ENCODE measurements around the gene EIF2AK2.

EIF2AK2 gene

DNA sequence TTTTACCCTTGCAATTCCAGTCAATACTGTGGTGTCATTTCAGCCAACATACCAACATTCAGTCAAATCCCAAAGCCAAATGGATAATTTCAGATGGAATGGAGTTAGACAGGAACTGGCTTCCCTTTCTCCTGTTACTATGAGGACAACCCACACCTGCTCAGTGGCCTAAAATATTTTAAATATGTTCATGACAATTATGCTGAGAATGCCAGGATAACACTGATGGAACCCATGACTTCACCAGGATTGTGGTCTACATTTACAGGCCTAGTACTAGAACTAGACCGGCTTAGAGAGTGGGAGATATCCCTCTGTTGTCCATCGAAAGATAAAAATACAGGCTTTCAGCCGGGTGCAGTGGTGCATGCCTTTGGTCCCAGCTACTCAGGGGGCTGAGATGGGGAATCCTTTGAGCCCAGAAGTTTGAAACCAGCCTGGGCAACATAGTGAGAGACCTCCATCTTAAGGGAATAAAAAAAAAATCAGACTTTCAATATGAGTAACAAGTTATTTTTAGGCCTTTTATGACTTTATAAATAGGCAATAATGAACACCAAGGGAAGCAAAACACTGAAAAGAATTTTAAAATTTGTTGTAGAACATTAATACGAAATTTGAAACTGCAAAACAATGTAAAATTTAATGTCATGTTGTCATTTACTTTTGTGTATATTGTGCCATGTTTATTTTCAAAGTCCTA, 58.2 kb downstream of the EIF2AK2 start:
- DNase-seq: no peak

DNA sequence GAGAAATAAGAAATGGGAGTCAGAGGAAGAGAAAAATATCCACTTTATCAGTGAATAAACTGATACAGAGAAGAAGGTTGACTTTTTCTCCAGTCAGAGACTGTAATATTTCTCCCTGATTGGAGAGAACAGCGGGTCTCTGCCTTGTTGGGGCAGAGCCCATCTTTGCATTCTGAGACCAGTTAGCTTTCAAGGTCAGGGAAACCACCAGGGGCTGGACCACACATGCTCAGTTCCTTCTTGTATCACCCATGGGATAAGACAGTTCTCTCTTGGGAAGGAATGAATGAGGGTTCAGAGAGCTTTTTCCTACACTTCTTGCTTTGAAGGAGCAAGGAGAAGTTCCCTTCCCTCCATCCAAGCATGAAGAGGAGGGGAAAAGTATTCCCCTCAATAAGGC, 60.2 kb downstream of the EIF2AK2 start:
- DNase-seq: no peak

DNA sequence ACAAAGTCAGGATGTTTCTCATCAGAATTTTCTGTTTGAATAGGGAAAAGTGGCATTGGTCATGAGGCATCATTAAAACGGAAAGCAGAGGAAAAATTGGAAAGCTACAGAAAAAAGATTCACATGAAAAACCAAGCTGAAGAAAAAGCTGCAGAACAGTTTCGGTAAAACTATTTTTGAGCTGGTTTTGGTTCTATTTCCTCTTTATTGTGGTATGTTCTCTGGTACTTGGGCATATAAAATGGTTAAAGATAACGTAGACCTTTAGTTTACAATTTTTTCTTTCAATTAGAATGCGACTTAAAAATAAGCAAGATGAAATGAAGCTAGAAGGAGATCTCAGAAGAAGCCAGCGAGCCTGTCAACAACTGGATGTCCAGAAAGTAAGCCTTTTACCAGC, 64.9 kb downstream of the EIF2AK2 start:
- DNase-seq: no peak

DNA sequence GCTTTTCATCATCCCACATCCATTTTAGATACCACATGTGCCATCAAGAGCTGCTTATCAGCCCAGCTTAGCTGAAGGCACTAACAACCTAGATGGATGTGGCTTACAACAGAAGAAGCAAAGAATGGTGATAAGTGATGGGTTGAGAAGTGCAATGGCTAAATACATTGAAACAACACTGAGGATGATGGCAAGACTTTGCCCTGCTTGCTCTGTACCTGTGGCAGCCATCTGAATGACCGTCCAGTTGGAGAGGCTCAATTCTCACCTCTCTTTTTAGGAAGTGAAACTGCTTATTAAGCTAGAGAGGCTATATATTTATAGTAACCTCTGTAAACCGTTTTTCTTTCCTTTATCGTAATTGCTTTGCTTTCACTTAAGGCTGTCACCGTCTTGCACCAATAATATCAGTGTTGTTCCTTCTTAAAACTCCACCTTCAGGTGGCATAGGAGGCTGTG, 66.7 kb downstream of the EIF2AK2 start:
- DNase-seq: no peak

DNA sequence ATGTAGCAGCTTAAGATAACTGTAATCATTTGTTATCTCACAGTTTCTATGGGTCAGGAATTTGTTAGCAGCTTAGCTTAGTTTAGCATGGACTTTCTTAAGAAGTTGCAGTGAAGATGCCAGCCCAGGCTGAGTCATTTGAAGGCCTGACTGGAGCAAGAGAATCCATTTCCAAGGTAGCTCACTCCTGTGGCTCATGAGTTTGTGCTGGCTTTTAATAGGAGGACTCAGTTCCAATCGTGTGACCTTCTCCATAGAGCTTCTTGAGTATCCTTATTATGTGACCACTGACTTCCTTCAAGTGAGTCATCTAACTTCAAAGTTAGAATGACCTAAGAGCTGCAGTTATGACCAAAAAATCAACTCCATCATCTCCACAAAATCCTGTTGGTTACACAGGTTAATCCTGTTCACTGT, 71.0 kb downstream of the EIF2AK2 start:
- DNase-seq: no peak

DNA sequence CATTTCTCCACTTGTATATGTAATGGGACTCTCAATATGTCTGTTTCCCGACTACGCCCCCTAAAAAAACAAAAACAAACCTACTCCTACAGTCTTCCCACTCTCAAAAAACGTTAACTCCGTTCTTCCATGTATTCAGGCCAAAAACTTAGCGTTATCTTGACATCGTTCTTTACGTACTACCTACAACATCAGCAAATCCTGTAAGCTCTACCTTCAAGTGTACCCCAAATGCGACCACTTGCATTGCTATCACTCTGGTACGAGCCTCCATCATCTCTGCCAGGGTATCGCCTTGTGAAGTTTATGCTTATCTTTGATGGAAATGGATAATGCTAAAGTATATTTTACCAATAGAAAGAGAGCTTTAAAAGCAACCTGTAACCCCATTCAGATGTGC, 72.0 kb downstream of the EIF2AK2 start:
- DNase-seq: no peak

DNA sequence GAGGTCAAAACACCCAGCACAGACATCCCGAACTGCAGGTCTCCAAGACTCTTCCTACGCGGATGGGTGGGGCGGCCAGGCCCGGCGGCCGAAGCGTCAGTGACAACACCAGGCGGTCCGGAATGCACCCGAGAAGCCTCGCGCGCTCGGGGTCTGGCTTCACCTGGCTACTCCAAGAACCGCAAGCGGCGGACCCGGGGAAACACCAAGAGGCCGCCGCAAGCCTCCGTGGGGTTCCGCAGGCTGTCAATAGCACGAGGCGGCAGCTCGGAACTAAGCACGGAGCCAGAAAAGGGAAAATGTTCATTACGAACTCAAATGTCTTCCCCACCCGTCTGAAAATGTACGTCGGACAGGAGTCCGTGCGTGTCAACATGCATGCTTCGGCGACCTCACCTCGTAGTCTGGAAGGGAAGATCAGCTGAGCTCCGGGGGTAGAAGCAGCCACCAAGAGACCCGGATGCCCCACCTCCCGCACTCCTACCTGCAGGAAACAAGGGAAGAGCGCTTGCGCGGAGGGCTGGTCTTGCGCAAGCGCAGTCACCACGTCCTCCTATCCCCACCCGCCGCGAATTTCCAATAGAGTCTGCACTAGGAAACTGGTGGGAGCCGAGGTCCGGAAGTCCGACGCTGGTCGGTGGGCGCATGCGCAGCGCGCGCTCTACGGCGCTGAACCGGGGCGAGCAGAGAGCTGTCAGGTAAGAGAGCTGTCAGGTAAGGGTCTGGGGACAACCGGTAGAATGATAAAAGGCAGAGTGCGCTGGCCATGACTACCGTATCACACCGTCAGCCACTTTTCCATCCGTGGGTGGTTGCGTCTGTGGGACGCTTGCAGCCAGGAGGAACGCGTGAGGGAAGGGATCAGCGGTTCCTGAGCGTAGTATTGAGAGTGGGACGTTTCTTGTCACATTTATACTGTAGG, 72.6 kb downstream of the EIF2AK2 start, which contains the start of the genes GPATCH11 and HEATR5B:
GPATCH11 (plus strand) TSS at position 646 of the 922 bp plus-strand sequence. CDS start 3,864 bp downstream, outside the sequence.
HEATR5B (minus strand) TSS at position 500 of the 922 bp plus-strand sequence. CDS start 958 bp downstream, outside the sequence.
- peak; percentile 89 for DNase-seq

DNA sequence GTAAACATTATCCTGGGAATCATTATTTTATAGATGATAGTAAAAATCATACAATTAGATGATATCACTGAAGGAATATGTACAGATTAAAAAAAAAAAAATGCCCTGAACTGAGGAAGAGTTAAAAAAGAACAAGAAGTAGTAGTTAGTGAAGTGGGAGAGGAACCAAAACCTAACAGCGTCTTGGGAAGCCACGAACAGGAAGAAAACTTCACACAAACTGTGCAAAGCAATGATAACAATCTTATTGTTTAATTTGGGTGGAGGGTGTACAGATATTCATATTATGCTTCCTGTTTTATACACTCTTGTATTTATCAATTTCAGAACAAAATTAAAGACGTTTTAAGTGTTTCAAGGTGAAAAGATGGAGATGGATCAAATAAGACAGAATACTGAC, 76.1 kb downstream of the EIF2AK2 start:
- no peak for DNase-seq

DNA sequence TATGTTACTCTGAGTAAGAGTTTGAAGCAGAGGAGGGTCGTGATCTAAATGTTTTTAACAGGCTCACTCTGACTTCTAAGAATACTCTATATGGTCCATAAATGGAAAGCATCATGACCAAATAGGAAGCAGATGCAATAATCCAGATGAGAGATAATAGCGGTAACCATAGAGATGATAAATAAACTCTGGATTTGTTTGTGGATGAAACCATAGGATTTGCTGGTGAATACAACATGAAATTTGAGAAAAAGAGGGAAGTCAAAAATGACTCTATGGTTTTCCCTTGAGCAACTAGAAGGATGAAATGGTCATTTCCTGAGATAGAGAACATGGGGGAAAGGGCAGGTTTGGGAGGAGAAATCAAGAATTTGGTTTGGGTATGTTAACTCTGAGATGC, 76.5 kb downstream of the EIF2AK2 start:
- DNase-seq: no peak

DNA sequence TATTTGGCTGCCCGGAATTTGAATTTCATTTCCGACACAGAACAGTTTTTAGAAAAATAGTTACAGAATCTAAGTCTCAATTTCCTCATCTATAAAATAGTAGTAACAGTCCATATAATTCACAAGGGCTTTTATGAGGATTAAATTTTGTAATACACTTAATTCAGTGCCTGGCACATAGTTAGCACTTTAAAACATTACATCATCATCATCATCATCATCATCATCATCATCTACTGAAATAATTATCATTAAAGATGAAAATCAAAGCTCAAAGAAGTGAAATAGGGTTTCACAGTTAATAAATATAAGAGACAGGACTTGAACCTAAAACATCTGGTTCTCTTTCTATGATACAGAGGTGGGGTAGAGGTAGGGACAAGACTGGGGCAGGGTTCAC, 85.8 kb downstream of the EIF2AK2 start:
- DNase-seq: no peak

DNA sequence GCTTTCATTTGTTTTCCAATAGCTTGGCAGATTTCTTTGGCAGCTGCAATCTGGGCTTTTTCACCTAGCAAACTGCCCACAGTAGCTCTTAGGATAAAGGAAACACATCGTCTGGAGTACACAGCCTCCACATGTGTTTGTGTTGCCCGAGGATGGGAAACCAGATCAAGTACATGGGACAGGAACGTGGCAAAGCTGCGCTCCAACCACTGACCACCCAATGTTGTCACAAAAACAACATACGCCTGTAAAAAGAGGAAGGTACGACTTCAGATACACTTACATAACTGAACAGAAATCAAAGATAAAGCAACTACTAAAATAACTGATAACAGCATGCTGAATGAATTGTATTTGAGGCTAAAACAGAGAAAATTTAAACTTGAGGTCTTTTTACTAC, 88.1 kb downstream of the EIF2AK2 start:
- no peak for DNase-seq

DNA sequence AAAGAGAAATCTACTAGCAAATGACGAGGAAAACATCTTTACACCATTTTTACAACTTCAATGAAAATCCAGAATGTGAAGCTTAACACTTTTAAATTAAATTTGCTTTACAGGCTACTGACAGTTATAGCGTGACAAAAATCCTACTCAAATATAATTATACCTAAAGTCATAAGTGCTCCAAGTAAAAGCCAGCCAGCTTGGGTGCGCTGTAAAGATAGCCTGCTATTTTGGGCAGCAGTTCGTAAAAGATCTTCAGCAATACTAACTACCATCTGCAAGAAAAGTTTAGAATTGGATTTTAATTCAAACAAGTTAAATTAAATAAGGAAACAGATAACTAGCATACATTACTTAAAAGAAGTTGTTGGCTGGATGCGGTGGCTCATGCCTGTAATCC, 95.0 kb downstream of the EIF2AK2 start:
- no peak for DNase-seq

DNA sequence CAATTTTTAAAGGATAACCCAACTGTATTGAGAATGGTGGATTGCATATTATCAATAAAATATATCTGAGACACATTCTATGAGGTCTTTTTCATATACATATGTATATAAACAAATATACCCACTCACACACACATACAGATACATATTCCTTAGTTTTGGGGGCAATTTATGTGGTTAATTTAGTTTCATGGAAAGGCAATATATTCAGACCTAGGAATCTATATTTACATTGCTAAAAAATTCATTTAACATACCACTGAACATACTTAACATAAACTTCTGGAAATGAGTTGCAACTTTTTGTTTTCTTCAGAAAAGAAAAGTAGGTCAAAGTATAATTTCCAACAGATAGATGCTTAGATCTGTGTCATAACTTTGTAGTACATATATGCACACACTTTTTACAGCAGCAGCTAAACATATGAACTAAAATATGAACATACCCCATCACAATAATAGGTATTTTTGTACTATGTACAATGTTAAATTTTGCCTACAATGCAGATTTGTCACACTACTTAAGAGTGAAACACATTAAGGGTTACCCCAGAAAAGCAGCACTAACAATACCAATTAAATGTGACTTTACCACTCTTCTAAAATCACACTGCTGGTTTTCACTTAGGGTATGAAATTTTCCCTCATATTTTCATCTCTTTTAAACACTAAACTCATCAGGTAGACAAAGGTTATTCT, 95.6 kb downstream of the EIF2AK2 start:
- no peak for DNase-seq

DNA sequence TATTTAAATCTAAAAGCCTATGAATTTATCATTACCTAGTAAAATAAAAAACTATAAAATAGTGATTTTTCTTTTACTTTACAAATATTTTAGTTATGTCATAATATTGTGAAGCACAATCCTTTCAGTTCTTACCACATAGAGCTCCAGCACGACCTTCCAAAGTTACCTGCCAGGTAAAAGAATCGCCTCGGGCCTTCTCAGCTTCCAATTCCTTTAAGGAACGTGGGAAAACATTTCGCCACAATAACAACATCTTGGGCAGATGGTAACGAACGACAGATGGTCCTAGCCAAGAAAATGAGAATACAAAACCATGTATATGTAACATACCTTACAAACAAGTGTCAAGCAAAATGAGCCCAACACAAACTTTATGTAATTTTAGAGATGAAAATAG, 96.3 kb downstream of the EIF2AK2 start:
- DNase-seq: no peak

DNA sequence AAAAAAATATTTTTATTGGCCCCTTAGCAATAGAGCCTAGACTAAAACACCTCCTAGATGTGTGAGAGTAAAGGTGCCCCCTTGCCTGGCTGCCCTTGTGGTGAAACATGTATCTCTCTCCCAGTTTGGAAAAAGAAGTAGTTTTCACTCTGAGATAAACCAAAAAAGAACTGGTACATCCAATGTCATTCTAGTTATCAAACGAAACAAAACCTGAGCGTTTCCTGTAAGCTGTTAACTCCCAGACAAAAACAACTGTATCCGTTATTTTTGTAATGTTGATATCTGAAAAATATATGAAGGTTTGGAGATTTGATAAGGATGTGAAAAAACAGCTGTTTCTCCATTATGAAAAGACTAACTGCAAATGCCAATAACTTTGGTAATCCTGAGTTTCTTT, 96.9 kb downstream of the EIF2AK2 start:
- no peak for DNase-seq

DNA sequence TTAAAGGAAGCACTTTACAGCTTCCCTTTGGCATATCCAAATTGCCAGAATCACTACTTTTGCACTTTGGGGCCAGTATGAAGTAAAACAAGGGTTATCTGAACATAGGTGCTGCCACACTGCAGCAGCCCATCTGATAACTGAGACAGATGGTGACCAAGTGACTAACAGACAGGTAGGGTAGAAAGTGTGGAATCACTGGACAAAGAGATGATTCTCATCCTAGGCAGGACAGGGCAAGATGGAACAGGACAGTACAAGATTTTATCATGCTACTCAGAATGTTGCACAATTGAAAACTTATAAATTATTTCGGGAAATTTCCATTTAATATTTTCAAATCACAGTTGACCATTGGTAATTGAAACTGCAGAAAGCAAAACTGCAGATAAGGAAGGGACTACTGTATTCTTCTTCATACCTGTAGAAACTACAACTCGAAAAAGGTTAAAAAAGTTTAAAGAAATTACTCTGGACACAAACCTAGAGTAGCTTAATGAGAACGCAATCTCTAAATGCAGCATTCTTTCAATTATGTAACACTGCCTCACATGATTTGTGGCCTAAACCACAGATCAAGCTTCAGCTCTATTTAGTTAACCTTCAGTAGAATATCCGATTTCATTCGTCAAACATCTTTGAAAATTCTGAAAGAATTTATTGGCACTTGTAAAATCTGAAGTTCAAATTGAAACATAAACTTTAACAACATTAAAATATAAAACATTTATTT, 104.0 kb downstream of the EIF2AK2 start:
- DNase-seq: no peak

Measured in activated effector memory CD4-positive, alpha-beta T cell treated with Interleukin-2 at 50 U/mL for 16 hours (primary cell).